Vagina (tissue), 2 donors: ENCODE measurements around the gene TUBGCP3. TPM values are rescaled to one million over a fixed set of nuclear protein-coding genes. Genes with fewer than 3 reads are reported as not detected.

Experiments
- DNase-seq, 2 donors: peaks; one replicate each; pipeline ENCODE4 v3.0.0-alpha.2; 2017; ENCODE audit errors: extremely low spot score in 2 of 2
- H3K27ac ChIP-seq: fragments of 200-600 bp; sonication (generic); one replicate; pipeline ENCODE4 v1.5.1; 2019
- H3K27me3 ChIP-seq: fragments of 200-600 bp; sonication (generic); one replicate; pipeline ENCODE4 v1.5.1; 2019
- H3K36me3 ChIP-seq, 2 donors: fragments of 200-600 bp; sonication (generic); one replicate each; pipeline ENCODE4 v1.5.1; 2017 to 2019
- H3K4me1 ChIP-seq: fragments of 200-600 bp; sonication (generic); one replicate; pipeline ENCODE4 v1.5.1; 2019
- H3K4me3 ChIP-seq, 2 donors: fragments of 200-600 bp; sonication (generic); 1 replicate in 1 of 2; 2 replicates in 1 of 2; pipeline ENCODE4 v1.5.1; 2016 to 2019
- H3K9me3 ChIP-seq: fragments of 200-600 bp; sonication (generic); one replicate; pipeline ENCODE4 v1.5.1; 2019
- CTCF ChIP-seq, 3 experiments: fragments of 450-650 bp in 2 of 3; fragments of 200-600 bp in 1 of 3; sonication (generic) in 1 of 3; IDR thresholded peaks; one replicate each; pipeline ENCODE4 v1.5.1; 2017 to 2019; ENCODE audit warnings: antibody characterized with exemption in 3 of 3, mild to moderate bottlenecking in 2 of 3, moderate library complexity in 2 of 3
- POLR2A ChIP-seq, 2 donors: fragments of 450-650 bp; IDR thresholded peaks; one replicate each; pipeline ENCODE4 v1.6.1; 2017; ENCODE audit warnings: antibody characterized with exemption in 2 of 2, mild to moderate bottlenecking in 2 of 2, moderate library complexity in 2 of 2
- POLR2AphosphoS5 ChIP-seq, 2 donors: sonication (generic); formaldehyde crosslinking; IDR thresholded peaks; one replicate each; pipeline ENCODE4 v1.9.0; 2017; ENCODE audit warnings: antibody characterized with exemption in 2 of 2, mild to moderate bottlenecking in 2 of 2, low read depth in 1 of 2; ENCODE audit not compliant: insufficient read depth in 1 of 2
- intact Hi-C: fragments of 100-400 bp; cut with DNase I; formaldehyde crosslinking; loops from one replicate; pipeline ENCODE4 v1.15.1; 2023
- total RNA-seq: library from RNA; depleted of rRNA; stranded (reverse); fragments of >200 nt; gene quantifications from one replicate; pipeline ENCODE4 v1.2.3, GENCODE V29; 2016

TUBGCP3 gene
- total RNA-seq, 1 donor from 2014 or later, result 23.3 TPM

- Histone ChIP-seq H3K4me1 (peaks cover 39% of the 10 kb centered on the region), H3K9me3 (no peaks in the 10 kb centered on the region), H3K36me3 (no peaks in the 10 kb centered on the region), H3K27me3 (no peaks in the 10 kb centered on the region), H3K4me3 (no peak overlapping the region), H3K27ac (no peak overlapping the region)
- no peak for DNase-seq
- intact Hi-C loops, result no loop called here
- no peak for TF ChIP-seq CTCF (IDR thresholded peaks at IDR 0.05)
- no peak for TF ChIP-seq POLR2AphosphoS5 (IDR thresholded peaks at IDR 0.05; ENCODE audit: insufficient read depth in 1 of 2, low read depth in 1 of 2)
- TF ChIP-seq POLR2A (IDR thresholded peaks at IDR 0.05), result no peak
These were observed 12.9 kb downstream of the TUBGCP3 start for GRCh38 chr13:112574834-112575613.

GRCh38 chr13:112574416-112574815, 13.5 kb downstream of the TUBGCP3 start:
- Histone ChIP-seq H3K4me1 (peaks cover 39% of the 10 kb centered on the region), H3K27ac (no peak overlapping the region), H3K4me3 (no peak overlapping the region), H3K27me3 (no peaks in the 10 kb centered on the region), H3K9me3 (no peaks in the 10 kb centered on the region), H3K36me3 (no peaks in the 10 kb centered on the region)
- no peak for TF ChIP-seq POLR2AphosphoS5 (IDR thresholded peaks at IDR 0.05; ENCODE audit: insufficient read depth in 1 of 2, low read depth in 1 of 2)
- TF ChIP-seq POLR2A (IDR thresholded peaks at IDR 0.05), result no peak
- TF ChIP-seq CTCF (IDR thresholded peaks at IDR 0.05), result no peak
- DNase-seq, result no peak
- intact Hi-C loops, result no loop called here

- Histone ChIP-seq H3K27me3 (no peaks in the 10 kb centered on the region), H3K4me1 (peaks cover 39% of the 10 kb centered on the region), H3K36me3 (peaks cover 0 to 2% of the 10 kb centered on the region in 2 donors), H3K4me3 (no peak overlapping the region), H3K9me3 (no peaks in the 10 kb centered on the region), H3K27ac (no peak overlapping the region)
- DNase-seq, result no peak
- intact Hi-C loops, result no loop called here
- no peak for TF ChIP-seq CTCF (IDR thresholded peaks at IDR 0.05)
- TF ChIP-seq POLR2AphosphoS5 (IDR thresholded peaks at IDR 0.05; ENCODE audit: insufficient read depth in 1 of 2, low read depth in 1 of 2), result no peak
- TF ChIP-seq POLR2A (IDR thresholded peaks at IDR 0.05), result no peak
These were observed 14.2 kb downstream of the TUBGCP3 start for GRCh38 chr13:112573710-112574109.

GRCh38 chr13:112572366-112572765, 15.6 kb downstream of the TUBGCP3 start:
- no peaks in the 10 kb centered on the region for H3K27me3 ChIP-seq
- peaks cover 0 to 15% of the 10 kb centered on the region in 2 donors for H3K36me3 ChIP-seq
- H3K9me3 ChIP-seq, result no peaks in the 10 kb centered on the region
- H3K4me3 ChIP-seq, result no peak overlapping the region
- intact Hi-C loops, result no loop called here
- DNase-seq, result no peak
- TF ChIP-seq CTCF (IDR thresholded peaks at IDR 0.05), result no peak
- no peak for TF ChIP-seq POLR2A (IDR thresholded peaks at IDR 0.05)
- no peak for TF ChIP-seq POLR2AphosphoS5 (IDR thresholded peaks at IDR 0.05; ENCODE audit: insufficient read depth in 1 of 2, low read depth in 1 of 2)
- peaks cover 39% of the 10 kb centered on the region for H3K4me1 ChIP-seq
- no peak overlapping the region for H3K27ac ChIP-seq

GRCh38 chr13:112569821-112570220, 18.1 kb downstream of the TUBGCP3 start:
- DNase-seq, result no peak
- Histone ChIP-seq H3K27me3 (no peaks in the 10 kb centered on the region), H3K4me1 (peaks cover 26% of the 10 kb centered on the region), H3K4me3 (no peak overlapping the region), H3K36me3 (peaks cover 0 to 18% of the 10 kb centered on the region in 2 donors), H3K9me3 (no peaks in the 10 kb centered on the region), H3K27ac (no peak overlapping the region)
- intact Hi-C loops, result no loop called here
- no peak for TF ChIP-seq POLR2AphosphoS5 (IDR thresholded peaks at IDR 0.05; ENCODE audit: insufficient read depth in 1 of 2, low read depth in 1 of 2)
- TF ChIP-seq CTCF (IDR thresholded peaks at IDR 0.05), result no peak
- no peak for TF ChIP-seq POLR2A (IDR thresholded peaks at IDR 0.05)
